GM19452 (cell line): Measurements from ENCODE around the gene SLIRP.
"Not testable (repeated sequence)": the region's sequence is repeated elsewhere in the genome, so short reads cannot be mapped to it uniquely, and the experiment has no call there.

Experiments used
- ATAC-seq: cut with Tn5 transposase; IDR thresholded peaks from one replicate; pipeline ENCODE4 v1.9.1; 2021; ENCODE audit not compliant: unreplicated experiment

The SLIRP gene

GRCh38 chr14:77707724-77708408 is at the start of gene SLIRP, which contains the start of gene ALKBH1:
Gene SLIRP (plus strand): TSS chr14:77708103. CDS start chr14:77708112, 9 bp downstream.
Gene ALKBH1 (minus strand): TSS chr14:77708023. CDS start chr14:77708004, 19 bp downstream.
- ATAC-seq: peak; percentile 99

- no peak for ATAC-seq
These were observed 48.1 kb upstream of the SLIRP start for GRCh38 chr14:77659831-77660230.

GRCh38 chr14:77660754-77661153 is 47.1 kb upstream of the SLIRP start:
- no peak for ATAC-seq

GRCh38 chr14:77661562-77661961 is 46.3 kb upstream of the SLIRP start:
- not testable (repeated sequence) for ATAC-seq

GRCh38 chr14:77663293-77663692 is 44.6 kb upstream of the SLIRP start:
- ATAC-seq: no peak

- no peak for ATAC-seq
These were observed 40.6 kb upstream of the SLIRP start for GRCh38 chr14:77667331-77667730.

GRCh38 chr14:77673193-77673592 is 34.7 kb upstream of the SLIRP start:
- ATAC-seq: no peak

- ATAC-seq: no peak
These were observed 33.0 kb upstream of the SLIRP start for GRCh38 chr14:77674931-77675330.

GRCh38 chr14:77681196-77682157 is 26.4 kb upstream of the SLIRP start:
- ATAC-seq: no peak

GRCh38 chr14:77682158-77682553 is 25.7 kb upstream of the SLIRP start:
- ATAC-seq: no peak

- no peak for ATAC-seq
These were observed 16.6 kb upstream of the SLIRP start for GRCh38 chr14:77691259-77691658.

GRCh38 chr14:77707355-77707723 is 564 bp upstream of the SLIRP start:
- peak; percentile 27 for ATAC-seq

- ATAC-seq: no peak
These were observed 846 bp downstream of the SLIRP start for GRCh38 chr14:77708749-77709148.

GRCh38 chr14:77709412-77709811 is 1.5 kb downstream of the SLIRP start:
- no peak for ATAC-seq

- no peak for ATAC-seq
These were observed 2.5 kb downstream of the SLIRP start for GRCh38 chr14:77710364-77710763.

- ATAC-seq: no peak
These were observed 7.0 kb downstream of the SLIRP start for GRCh38 chr14:77714926-77715325.

GRCh38 chr14:77717608-77718305 is 9.9 kb downstream of the SLIRP start:
- no peak for ATAC-seq

GRCh38 chr14:77721437-77721836 is 13.5 kb downstream of the SLIRP start:
- ATAC-seq: no peak

- no peak for ATAC-seq
These were observed 14.4 kb downstream of the SLIRP start for GRCh38 chr14:77722301-77722700.

GRCh38 chr14:77730976-77731497 is 23.1 kb downstream of the SLIRP start:
- no peak for ATAC-seq
